ENCODE results near the gene GID8.
"Not testable (repeated sequence)": the region's sequence is repeated elsewhere in the genome, so short reads cannot be mapped to it uniquely, and the experiment has no call there.

GID8 gene

DNA sequence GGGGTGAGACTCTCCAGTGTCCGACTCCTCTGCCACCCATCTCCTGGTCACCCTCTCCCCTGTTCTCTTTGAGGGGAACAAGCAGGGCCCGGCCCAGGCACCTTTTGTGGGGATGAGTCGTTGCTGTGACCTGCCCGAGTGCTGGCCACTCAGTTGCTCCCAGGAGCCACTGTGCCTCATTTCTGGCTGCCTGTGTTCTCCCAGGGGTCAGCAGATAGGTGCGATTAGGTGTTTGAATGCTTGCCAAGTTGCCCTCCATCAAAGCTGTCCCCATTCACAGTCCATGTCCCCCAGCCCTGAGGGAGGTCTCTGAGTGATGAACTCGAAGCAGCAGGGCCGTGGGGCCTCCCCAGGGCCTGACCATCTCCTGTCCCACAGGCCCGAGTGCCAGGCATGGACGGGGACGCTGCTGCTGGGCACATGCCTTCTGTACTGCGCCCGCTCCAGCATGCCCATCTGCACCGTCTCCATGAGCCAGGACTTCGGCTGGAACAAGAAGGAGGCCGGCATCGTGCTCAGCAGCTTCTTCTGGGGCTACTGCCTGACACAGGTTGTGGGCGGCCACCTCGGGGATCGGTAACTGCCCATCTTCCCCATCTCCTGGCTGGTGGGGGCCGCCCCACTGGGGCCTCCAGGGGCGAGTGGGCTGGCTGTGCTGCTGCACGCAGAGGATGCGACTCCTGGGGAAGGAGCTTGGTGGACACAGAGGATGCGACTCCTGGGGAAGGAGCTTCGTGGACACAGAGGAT is 18.6 kb downstream of the GID8 start:
- no peak overlapping the region for H3K4me3 ChIP-seq (ENCODE audit: low read depth, low read length)

DNA sequence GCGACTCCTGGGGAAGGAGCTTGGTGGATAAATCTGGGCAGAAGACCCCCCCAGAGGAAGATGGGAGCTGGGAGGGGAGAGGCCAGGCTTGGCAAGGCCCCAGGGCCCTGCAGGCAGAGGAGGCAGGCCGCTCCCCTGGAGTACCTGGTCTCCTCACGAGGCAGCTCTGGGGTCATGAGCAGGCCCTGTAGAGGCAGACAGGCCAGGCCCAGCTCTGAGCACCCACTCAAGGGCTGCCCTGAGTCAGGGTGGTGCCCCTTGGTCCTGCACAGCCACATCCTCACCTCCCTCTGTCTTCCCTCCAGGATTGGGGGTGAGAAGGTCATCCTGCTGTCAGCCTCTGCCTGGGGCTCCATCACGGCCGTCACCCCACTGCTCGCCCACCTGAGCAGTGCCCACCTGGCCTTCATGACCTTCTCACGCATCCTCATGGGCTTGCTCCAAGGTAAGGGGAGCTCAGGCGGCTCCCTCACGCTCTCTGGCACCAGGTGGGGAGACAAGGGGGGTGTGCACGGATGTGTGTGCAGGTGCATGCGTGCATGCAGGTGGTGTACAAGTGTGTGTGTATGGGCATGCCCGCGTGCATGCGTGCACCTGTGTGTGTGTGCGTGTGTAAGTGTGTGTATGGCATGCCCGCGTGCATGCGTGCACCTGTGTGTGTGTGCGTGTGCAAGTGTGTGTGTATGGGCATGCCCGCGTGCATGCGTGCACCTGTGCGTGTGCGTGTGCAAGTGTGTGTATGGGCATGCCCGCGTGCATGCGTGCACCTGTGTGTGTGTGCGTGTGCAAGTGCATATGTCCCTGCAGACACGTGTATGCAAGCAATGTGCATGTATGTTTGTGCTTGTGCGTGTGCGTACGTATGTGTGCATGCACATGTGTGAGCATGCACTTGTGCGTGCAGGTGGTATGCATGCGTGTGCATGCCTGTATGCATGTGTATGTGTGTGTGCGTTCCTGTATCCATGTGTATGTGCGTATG is 19.5 kb downstream of the GID8 start:
- H3K4me3 ChIP-seq (ENCODE audit: low read depth, low read length) = no peak overlapping the region

DNA sequence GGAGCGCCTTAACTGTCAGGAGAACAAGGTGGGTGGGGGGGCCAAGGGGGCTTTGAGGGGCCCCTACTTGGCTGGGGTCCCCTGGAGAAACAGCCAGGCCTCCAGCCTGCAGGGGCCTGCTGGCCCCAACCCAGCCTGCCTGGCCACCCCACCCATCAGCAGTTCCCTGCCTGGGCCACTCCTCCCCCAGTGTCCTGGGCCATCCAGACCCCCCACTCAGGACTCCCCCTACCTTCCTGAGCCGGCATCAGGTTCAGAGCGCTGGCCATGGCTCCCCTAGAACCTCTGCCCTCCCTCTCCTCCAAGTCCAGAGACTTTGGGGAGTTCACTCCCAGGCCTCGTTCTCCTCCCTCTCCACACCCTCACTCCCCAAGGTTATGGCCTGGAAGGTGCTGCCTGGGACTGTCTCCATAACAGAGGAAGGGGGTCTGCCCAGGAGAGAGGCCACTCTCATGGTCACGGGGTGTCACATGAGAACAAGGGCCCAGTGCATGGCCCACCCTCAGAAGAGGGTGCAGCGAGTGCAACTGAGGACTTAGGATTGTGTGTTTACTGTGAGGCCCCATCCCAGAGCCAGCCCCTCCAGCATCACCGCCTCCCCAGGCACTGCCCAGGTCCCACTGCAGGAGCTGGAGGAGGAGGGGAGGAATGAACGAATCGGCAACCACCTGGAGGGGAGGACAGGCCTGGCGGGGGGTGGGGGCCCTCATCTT is 20.6 kb downstream of the GID8 start:
- no peak overlapping the region for H3K4me3 ChIP-seq (ENCODE audit: low read depth, low read length)

DNA sequence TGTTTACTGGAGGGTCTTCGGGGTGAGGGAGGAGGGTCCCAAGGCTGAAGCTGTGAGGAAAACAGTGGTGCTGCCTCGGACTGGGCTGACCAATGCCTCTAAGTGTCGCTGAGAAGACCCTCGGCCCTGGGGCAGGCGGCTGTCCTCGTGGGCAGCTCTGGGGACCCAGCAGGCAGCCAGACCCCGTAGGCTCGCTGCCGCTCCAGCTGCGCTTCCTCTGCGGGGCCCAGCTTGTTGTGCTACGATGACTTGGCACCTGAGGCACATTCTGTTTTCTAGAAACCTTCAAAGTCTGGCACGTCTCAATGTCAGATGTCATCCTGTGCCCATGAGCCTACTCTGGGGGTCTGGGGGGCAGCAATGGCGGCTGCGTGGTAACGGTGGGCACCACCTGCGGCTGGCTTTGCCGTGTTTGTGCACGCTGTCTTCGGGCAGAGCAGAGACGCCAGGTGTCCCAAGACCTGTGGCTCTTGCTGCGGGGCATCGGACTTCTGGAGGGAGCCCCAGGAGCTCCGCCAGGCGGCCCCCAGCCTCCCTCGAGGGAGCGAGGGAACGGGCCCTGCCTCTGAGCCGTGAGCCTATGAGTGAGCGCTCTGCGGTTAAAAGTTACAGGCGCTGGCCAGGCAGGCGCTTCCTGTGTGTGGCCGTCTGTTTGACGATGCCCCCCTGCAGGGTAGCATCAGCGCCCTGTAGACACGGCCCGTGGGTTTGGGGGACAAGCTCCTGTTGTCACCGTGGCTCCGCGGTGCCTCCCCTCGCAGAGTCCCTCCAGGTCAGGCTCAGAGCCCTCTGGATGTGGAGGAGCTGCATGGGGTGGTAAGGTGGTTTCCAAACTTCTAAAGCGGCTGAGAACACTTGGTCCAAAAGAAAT is 21.4 kb downstream of the GID8 start:
- H3K4me3 ChIP-seq (ENCODE audit: low read depth, low read length) = no peak overlapping the region

DNA sequence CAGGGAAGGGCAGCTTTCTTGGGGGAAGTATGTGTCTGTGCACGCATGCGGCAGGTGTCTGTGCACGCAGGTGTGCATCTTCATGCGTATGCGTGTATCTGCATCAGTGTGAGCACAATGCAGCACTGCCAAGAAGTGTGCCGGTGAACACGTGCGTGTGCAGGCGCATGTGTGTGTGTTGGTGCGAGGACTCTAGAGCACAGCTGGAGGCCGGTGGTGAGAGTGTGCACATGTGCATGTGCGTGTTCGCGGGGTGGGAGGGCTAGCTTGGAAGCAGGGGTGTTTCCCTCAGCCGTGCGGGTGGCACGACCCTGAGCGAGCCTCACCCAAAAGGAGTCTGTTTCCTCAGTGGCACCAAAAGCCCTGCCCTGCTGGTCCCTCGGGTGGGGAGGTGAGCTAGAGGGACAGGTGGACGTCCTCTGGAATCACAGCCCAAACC is 22.1 kb downstream of the GID8 start:
- no peak overlapping the region for H3K4me3 ChIP-seq (ENCODE audit: low read depth, low read length)

DNA sequence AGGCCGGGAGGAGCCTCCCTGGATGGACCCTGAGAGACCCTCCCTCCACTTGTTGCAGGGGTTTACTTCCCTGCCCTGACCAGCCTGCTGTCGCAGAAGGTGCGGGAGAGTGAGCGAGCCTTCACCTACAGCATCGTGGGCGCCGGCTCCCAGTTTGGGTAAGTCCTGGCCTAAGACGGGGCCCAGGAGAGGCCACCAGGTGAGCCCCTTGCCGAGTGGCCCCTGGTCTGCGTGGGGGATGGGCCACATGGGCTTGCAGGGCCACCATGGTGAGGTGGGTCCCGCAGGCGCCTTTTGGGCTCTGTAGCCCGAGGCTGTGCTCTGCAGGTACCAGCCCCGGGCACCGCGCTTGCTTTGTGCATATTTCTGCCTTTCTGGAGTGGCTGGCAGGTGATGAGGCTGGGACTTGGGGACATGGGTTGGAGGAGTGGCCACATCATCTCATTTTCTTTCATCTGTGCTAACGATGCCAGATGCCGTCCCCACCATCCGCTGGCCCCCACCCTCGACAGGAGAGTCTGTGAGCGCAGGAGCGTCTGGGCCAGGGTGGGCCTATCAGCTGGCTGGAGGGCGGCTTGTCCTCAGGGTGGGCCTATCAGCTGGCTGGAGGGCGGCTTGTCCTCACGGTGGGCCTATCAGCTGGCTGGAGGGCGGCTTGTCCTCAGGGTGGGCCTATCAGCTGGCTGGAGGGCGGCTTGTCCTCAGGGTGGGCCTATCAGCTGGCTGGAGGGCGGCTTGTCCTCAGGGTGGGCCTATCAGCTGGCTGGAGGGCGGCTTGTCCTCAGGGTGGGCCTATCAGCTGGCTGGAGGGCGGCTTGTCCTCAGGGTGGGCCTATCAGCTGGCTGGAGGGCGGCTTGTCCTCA is 22.7 kb downstream of the GID8 start:
- not testable (repeated sequence) for H3K4me3 ChIP-seq (ENCODE audit: low read depth, low read length)

DNA sequence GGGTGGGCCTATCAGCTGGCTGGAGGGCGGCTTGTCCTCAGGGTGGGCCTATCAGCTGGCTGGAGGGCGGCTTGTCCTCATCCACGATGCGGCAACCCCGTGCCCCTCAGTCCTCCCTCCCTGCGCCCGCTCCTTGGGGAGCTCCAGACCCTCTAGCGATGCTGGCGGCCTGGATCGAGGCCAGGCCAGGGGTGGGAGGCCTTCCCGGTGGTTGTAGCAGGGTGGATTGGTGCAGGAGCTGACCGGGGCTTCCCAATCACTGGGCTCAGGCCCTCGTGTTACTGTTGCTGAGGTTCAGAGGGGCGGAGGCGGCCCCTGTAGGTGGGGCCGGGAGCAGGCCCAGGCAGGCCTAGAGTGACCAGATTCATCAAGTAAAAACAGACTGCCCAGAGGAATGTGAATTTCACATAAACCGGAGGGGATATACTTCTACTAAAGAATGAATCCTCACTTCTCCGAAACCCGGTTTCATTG is 23.4 kb downstream of the GID8 start:
- H3K4me3 ChIP-seq (ENCODE audit: low read depth, low read length) = no peak overlapping the region

DNA sequence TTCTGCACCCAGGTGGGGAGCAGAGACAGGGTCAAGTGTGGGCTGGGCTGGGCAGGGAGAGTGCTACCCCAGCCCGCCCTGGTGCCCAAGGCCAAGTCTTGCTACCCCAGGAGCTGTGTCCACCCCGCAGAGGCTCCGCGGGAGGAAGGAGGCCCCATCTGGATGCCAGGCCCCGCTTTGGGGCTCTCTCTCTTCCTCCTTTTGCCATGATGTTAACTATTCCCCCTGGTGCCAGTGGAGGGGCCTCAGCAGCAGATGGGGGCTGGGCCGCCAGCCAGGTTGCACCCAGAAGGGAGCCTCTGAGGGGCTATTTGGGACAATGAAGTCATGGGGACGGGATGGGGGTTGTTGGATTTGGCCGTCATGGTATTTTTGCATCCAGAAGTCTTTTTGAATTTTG is 23.9 kb downstream of the GID8 start:
- no peak overlapping the region for H3K4me3 ChIP-seq (ENCODE audit: low read depth, low read length)

DNA sequence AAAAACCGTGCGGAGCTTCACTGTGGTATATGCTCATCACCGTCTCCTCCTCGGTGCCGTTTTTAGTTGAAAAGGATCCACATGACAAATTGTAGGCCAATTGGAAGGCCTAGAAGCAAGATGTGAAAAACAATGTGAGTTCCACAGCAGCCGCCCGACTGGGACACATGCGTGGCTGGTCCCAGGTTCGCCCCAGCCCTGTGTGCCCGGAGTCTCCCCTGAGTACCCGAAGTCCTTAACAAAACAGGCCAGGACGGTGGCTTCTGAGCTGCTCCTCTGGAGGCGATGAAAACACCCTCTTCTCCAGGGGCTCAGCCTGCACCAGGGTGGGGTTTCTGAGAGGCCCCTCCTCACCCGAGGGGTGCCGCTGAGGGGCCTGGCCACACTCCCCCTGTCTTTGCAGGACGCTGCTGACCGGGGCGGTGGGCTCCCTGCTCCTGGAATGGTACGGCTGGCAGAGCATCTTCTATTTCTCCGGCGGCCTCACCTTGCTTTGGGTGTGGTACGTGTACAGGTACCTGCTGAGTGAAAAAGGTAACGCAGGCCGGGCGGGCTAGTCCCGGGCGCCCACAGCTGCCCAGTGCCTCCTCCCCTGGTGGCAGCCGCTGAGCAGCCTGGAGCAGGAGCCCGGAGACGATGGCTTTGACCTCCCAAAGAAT is 24.4 kb downstream of the GID8 start:
- H3K4me3 ChIP-seq (ENCODE audit: low read depth, low read length) = no peak overlapping the region

DNA sequence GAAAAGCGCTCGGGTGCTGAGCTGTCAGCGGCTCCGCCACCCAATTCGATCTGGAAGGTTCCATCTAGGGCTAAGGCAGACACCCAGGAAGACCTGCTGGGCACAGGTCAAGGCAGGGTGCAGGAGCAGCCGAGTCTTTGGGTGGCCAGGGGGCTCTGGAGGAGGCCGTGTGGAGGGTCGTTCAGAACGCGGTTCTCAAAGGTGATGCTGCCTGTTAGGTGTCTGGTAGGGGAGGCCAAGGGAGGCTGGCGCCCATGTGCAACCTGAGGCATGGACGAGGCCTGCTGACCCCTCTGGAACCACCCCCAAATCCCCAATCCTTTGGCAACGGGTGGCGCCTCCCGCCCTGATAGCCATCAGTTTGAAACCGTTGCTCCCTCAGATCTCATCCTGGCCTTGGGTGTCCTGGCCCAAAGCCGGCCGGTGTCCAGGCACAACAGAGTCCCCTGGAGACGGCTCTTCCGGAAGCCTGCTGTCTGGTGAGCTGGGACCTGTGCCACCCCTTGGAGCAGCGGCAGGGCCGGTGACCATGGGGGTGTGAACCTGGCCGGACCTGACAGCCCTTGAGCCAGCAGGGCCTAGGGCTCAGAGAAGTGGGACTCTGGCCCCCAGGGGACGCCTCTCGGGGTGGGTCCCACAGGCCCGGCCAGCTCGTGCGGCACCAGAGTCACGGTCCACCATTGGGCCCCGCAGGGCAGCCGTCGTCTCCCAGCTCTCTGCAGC is 25.1 kb downstream of the GID8 start:
- no peak overlapping the region for H3K4me3 ChIP-seq (ENCODE audit: low read depth, low read length)

DNA sequence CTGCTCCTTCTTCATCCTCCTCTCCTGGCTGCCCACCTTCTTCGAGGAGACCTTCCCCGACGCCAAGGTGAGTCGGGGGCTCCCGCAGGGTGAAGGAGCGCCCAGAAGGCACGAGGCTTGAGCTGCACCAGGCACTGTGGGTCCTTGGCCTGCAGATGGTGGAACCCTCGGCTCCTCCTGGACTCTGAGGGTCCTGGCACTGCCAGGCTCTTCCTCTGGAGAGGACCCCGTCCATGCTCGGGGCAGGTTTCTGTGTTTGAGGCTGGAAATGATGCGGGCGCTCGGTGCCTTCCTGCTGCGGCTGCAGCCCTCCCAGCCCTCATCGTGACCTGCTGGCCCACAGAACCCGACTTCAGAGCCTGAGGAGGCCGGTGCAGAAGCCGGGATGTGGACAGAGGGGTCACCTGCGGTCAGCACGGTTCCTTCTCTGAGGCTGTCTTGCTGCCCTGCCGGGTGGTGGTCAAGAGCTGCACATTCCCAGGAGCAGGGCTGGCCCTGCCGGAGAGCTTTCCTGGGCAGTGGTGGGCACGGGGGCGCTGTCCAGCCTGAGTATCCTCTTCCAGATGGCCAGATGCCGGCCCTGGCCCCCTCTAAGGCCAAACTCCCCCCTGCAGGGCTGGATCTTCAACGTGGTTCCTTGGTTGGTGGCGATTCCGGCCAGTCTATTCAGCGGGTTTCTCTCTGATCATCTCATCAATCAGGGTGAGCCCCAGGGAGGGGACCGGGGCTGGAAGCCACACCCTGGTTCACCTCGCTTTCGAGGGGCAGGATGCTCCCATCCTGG is 25.9 kb downstream of the GID8 start:
- H3K4me3 ChIP-seq (ENCODE audit: low read depth, low read length) = no peak overlapping the region

DNA sequence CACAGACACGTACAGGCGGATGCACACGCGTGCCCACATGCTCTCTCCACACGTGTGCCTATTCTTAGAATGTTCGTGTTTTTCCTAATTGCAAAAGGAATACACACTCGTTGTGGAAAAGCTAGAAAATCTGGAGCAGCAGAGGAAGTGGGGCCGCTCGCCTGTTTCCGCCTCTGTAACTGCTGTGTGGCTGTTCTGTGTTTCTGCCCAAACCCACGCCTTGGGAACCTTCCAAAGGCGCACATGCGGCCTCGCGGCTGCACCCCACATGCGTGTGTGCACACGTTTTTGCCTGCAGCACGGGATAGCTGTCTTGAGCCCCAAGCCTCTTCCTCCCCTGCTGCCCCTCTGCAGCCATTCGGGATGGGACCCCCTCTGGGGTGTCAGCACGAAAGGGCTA is 26.8 kb downstream of the GID8 start:
- H3K4me3 ChIP-seq (ENCODE audit: low read depth, low read length) = no peak overlapping the region

DNA sequence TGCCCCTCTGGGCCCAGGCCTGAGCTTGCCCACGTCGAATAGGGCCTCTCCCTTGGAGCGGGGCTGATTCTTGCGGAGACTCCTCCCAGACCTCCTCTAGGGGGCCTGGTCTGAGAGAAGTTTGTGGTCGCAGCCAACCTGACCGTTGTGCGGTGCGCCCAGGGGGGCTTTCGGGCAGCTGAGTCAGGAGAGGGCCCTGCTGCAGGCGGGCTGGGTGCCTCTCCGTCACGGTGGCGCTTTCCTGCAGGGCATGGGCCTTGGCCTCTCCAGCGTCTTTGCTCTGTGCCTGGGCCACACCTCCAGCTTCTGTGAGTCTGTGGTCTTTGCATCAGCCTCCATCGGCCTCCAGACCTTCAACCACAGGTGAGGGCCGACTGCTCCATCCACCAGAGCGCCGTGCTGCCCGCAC is 27.4 kb downstream of the GID8 start:
- H3K4me3 ChIP-seq (ENCODE audit: low read depth, low read length) = no peak overlapping the region

DNA sequence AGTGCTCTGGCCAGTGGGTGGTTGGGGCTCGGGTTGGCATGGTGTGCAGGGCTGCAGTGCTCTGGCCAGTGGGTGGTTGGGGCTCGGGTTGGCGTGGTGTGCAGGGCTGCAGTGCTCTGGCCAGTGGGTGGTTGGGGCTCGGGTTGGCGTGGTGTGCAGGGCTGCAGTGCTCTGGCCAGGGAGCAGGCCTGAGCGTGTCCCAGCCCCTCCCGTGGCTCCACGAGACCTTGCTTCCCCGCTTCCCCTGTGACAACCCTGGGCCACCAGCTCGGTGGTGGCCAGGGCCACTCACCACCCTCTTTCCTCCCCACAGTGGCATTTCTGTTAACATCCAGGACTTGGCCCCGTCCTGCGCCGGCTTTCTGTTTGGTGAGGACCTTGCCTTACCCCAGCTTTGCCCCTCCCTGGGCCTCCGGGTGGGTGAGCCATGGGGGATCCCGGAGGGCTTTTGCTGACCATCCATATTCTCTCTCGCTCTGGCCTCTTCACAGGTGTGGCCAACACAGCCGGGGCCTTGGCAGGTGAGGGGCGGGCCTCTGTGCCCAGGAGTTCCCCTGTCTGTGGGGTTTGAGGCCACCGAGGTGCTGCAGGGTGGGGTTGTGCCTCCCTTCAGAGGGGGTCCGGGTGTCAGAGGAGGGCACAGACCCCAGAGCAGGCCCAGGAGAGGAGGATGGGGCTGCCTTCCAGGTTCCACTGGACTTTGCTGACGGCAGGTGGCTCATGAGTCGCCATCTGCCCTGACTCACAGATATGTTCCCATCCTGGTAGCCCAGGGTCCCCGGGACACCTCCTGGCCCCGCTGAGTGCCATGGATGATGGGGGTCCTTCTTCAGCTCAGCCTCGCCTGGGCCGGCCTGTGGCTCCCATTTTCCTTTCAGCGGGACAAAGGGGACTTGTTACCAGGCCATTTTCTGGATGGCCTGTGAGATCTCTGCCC is 28.5 kb downstream of the GID8 start:
- no peak overlapping the region for H3K4me3 ChIP-seq (ENCODE audit: low read depth, low read length)

DNA sequence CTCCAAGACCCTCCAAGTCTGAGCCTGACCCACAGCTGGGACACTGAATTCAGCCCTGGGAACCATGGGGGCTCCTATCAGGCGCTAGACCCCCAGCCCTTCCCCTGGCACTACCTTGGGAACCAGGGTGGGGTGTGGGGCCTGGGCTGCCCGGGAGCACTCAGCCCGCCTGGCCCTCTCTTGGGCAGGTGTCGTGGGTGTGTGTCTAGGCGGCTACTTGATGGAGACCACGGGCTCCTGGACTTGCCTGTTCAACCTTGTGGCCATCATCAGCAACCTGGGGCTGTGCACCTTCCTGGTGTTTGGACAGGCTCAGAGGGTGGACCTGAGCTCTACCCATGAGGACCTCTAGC is 29.2 kb downstream of the GID8 start:
- no peak overlapping the region for H3K4me3 ChIP-seq (ENCODE audit: low read depth, low read length)

DNA sequence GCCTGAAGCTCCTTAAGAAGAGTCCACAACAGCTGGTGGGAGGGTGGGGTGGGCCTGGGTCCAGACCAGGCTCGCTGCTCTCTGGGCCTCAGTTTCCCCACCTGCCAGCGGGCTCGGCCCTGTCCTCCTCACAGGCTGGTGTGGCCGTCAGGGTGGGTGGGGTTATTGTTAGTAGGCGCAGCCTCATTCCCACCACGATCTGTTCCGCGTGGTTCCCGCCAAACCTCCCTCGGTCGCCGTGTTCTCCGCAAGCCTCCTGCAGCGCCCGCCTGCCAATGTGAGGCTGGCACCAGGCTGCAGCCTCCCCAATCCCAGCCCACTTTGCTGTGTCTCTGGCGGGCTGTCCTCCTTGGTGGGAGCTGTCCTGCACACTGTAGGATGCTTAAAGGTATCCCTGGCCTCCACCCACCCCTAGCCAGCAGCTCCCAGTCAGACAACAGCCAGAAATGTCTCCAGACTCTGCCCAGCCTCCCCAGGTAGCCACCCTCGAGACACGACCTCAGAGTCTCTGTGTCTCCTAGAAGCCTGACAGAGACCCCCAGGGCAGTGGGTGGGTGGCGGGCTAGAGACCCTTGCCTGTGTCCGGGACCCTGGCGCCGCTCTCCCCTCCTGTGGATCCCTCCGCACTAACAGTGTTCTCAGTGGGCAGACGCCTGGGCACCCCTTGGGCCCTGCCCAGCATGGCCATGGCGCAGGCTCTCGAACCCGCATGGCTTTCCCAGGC is 29.8 kb downstream of the GID8 start:
- H3K4me3 ChIP-seq (ENCODE audit: low read depth, low read length) = no peak overlapping the region

Data from iPS-11a (cell line).